PFSK-1 (cell line): ENCODE results near the gene FGF11.

ENCODE experiments used
- FOXP2 ChIP-seq: optimal IDR thresholded peaks from 2 replicates; pipeline ENCODE3; 2011; ENCODE audit warnings: borderline replicate concordance, control low read depth, inconsistent platforms; ENCODE audit not compliant: insufficient read depth; ENCODE audit errors: extremely low read length, extremely low read depth
- POLR2AphosphoS5 ChIP-seq: IDR thresholded peaks from 2 replicates; pipeline ENCODE4 v1.6.1; 2012; ENCODE audit warnings: low read depth, mild to moderate bottlenecking, control low read depth, low read length, moderate library complexity
- SIN3A ChIP-seq: IDR thresholded peaks from 2 replicates; pipeline ENCODE4 v1.6.1; 2012; ENCODE audit warnings: mild to moderate bottlenecking, low read length, moderate library complexity, borderline replicate concordance; ENCODE audit not compliant: insufficient read depth
- TAF1 ChIP-seq: IDR thresholded peaks from 2 replicates; pipeline ENCODE4 v1.6.1; 2012; ENCODE audit warnings: low read length, control low read depth, borderline replicate concordance; ENCODE audit not compliant: insufficient read depth
- TF ChIP-seq, protein P1 (sequence below), 2 experiments: IDR thresholded peaks; 2 replicates each; pipeline versions ENCODE4 v1.6.1 to v1.8.0; 2011 to 2012; ENCODE audit warnings: low read depth in 2 of 2, low read length in 2 of 2, control low read depth in 1 of 2, inconsistent platforms in 1 of 2, mild to moderate bottlenecking in 1 of 2, moderate library complexity in 1 of 2; ENCODE audit not compliant: insufficient read depth in 1 of 2

Gene FGF11

DNA sequence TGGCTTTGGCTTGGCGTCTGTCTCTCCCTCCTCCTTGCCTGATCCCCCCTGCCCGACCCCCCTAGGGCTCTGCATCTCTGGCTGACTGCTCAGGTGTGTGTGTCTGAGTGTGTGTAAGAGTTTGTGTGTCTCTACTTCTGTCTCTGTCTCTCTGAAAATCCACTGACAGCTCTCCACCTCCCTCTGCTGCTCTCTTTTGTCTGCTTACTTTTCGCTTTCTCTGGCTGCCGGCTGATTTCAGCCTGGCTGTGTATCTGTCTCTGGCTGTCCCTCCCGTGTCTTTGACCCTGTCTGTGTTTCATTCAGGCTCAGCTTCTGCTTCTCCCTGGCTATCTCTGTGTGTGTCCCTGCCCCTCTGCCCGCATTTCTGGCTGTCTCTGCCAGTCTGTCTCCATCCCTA lies 23.0 kb upstream of the FGF11 start:
- TF ChIP-seq POLR2AphosphoS5 = no peak
- no peak for TF ChIP-seq SIN3A
- TF ChIP-seq, protein P1, sequence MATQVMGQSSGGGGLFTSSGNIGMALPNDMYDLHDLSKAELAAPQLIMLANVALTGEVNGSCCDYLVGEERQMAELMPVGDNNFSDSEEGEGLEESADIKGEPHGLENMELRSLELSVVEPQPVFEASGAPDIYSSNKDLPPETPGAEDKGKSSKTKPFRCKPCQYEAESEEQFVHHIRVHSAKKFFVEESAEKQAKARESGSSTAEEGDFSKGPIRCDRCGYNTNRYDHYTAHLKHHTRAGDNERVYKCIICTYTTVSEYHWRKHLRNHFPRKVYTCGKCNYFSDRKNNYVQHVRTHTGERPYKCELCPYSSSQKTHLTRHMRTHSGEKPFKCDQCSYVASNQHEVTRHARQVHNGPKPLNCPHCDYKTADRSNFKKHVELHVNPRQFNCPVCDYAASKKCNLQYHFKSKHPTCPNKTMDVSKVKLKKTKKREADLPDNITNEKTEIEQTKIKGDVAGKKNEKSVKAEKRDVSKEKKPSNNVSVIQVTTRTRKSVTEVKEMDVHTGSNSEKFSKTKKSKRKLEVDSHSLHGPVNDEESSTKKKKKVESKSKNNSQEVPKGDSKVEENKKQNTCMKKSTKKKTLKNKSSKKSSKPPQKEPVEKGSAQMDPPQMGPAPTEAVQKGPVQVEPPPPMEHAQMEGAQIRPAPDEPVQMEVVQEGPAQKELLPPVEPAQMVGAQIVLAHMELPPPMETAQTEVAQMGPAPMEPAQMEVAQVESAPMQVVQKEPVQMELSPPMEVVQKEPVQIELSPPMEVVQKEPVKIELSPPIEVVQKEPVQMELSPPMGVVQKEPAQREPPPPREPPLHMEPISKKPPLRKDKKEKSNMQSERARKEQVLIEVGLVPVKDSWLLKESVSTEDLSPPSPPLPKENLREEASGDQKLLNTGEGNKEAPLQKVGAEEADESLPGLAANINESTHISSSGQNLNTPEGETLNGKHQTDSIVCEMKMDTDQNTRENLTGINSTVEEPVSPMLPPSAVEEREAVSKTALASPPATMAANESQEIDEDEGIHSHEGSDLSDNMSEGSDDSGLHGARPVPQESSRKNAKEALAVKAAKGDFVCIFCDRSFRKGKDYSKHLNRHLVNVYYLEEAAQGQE (IDR thresholded peaks at IDR 0.05; ENCODE audit: insufficient read depth in 1 of 2, low read depth in 2 of 2, low read length in 2 of 2) = no peak
- TF ChIP-seq FOXP2 = no peak
- no peak for TF ChIP-seq TAF1

DNA sequence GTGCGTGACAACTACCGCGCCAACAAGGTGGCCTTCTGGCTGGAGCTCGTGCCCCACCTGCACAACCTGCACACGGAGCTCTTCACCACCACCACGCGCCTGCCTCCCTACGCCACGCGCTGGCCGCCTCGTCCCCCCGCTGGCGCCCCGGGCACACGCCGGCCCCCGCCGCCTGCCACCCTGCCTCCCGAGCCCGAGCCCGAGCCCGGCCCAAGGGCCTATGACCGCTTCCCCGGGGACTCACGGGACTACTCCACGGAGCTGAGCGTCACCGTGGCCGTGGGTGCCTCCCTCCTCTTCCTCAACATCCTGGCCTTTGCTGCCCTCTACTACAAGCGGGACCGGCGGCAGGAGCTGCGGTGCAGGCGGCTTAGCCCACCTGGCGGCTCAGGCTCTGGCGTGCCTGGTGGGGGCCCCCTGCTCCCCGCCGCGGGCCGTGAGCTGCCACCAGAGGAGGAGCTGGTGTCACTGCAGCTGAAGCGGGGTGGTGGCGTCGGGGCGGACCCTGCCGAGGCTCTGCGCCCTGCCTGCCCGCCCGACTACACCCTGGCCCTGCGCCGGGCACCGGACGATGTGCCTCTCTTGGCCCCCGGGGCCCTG lies 22.2 kb upstream of the FGF11 start:
- TF ChIP-seq POLR2AphosphoS5 = no peak
- TF ChIP-seq SIN3A = no peak
- TF ChIP-seq, protein P1 (IDR thresholded peaks at IDR 0.05; ENCODE audit: insufficient read depth in 1 of 2, low read depth in 2 of 2, low read length in 2 of 2) = no peak
- no peak for TF ChIP-seq FOXP2
- no peak for TF ChIP-seq TAF1

GRCh38 chr17:7418472-7419152 lies 20.7 kb upstream of the FGF11 start:
- TF ChIP-seq FOXP2 (no peak), POLR2AphosphoS5 (no peak), TAF1 (no peak), SIN3A (no peak)
- TF ChIP-seq, protein P1 (IDR thresholded peaks at IDR 0.05; ENCODE audit: insufficient read depth in 1 of 2, low read depth in 2 of 2, low read length in 2 of 2) = no peak

GRCh38 chr17:7419819-7420610 lies 19.3 kb upstream of the FGF11 start, which contains the start of gene SPEM1:
TSS of gene SPEM1 (plus strand) at chr17:7420324. CDS start at chr17:7420385, 61 bp downstream.
- TF ChIP-seq, protein P1 (IDR thresholded peaks at IDR 0.05; ENCODE audit: insufficient read depth in 1 of 2, low read depth in 2 of 2, low read length in 2 of 2) = no peak
- TF ChIP-seq FOXP2 = no peak
- no peak for TF ChIP-seq TAF1
- no peak for TF ChIP-seq SIN3A
- TF ChIP-seq POLR2AphosphoS5 = no peak
